ENCODE measurements around the gene WWP2.
"Not testable (repeated sequence)": the region's sequence is repeated elsewhere in the genome, so short reads cannot be mapped to it uniquely, and the experiment has no call there.

Gene WWP2

DNA sequence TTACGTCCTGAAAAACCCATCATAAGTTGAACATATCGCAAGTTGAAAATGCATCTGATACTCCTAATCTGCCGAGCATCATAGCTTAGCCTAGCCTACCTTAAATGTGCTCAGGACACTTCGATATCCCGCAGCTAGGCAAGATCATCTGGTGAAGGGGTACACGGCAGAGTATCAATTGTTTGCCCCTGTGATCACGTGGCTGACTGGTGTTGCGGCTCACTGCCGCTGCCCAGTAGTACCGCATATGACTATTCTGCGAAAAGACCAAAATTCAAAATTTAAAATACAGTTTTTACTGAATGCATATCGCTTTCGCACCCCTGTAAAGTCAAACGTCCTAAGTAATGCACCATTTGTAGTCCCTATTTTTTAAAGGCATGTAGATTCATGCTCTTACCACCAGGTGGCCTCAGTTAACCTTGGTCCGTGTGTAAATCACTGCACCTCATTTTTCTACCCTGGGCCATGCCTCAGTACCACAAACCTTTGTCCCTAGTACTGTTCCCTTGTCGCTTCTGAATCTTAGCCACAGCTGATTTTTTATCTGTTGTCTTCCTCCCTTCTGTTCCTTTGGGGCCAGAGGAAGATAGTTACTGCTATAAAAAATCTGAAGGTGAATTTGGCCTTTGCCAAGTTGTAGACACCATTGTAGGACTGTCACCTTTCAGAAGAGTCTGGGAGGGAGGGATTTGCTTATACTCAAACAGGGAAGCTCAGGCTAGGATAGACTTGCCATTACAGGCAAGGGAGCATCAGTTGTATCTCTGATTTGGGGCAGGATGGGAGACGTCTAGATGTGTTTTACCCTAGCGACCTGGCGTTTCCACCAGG, 34.4 kb downstream of the WWP2 start:
- DNase-seq (ENCODE audit: low read depth) = no peak

DNA sequence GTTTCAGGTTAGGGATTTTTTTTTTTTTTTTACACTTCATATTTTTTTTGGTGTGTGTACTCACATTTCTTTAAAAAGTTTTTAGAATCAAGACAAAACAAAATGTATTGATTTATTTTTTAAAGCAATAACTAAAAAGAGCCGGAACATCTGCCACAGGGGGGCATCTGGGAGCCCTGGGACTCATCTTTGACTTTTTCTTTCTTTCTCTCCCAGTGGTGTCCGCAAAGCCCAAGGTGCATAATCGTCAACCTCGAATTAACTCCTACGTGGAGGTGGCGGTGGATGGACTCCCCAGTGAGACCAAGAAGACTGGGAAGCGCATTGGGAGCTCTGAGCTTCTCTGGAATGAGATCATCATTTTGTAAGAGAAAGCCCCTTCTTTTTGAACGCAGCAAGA, 36.3 kb downstream of the WWP2 start:
- no peak for DNase-seq (ENCODE audit: low read depth)

GRCh38 chr16:69799611-69800031, 37.5 kb downstream of the WWP2 start:
- no peak for DNase-seq (ENCODE audit: low read depth)

DNA sequence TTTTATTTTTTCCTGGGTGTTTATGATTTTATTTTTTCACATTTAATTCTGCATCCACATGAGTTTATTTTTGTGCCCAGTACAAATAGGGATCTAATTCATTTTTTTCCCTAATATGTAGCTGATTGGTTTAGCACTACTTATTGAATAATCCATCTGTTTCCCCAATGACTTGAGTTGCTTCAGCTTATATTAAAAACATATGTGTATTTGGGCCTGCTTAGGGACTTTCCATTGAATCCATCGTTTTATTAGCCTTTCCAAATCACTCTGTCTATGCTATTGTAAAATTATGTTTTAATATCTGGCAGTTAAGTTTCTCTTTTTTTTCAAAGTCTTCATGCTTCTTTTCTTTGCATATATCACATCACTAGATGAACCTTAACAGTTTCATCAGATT, 42.2 kb downstream of the WWP2 start:
- no peak for DNase-seq (ENCODE audit: low read depth)

DNA sequence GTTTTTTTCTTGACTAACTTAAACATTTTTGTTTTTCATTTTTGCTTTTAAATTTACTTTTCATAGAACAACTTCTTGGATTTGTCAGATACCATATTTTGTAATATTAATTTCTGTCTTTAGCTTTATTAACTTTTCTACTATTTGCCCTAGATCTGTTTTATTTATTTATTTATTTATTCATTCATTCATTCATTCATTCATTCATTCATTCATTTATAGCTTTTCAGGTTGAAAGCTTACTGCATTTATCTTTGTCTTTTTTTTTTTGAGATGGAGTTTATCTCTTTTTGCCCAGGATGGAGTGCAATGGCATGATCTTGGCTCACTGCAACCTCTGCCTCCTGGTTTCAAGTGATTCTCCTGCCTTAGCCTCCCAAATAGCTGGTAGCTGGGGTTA, 44.6 kb downstream of the WWP2 start:
- DNase-seq (ENCODE audit: low read depth) = not testable (repeated sequence)

DNA sequence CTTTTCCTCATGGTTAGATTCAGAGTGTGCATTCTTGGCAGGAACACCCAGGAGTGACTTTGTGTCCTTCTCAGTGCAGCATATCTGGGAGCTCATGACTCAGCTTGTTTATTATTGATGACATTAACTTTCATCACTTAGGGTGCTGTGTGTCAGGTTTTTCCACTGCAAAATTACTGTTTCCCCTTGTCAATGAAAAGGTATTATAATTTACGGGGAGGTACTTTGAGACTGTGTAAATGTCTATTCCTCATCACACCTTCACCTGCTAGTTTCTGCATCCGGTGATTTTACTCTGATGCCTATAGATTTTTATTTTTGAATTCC, 50.5 kb downstream of the WWP2 start:
- no peak for DNase-seq (ENCODE audit: low read depth)

DNA sequence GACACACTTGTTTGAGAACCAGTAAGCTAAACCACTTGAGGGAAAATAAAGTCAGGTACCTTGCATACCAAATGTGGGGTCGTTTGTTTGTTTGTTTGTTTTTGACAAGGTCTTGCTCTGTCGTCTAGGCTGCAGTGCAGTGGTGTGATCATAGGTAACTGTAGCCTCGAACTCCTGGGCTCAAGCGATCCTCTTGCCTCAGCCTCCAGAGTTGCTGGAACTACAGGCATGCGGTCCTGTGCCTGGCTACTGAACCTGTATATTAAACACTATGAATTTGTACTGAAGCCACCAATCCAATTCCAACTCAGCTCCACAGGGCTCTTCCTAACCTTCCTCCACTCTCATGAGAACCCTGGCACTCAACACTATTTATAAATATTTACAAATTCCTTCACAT, 51.9 kb downstream of the WWP2 start:
- no peak for DNase-seq (ENCODE audit: low read depth)

DNA sequence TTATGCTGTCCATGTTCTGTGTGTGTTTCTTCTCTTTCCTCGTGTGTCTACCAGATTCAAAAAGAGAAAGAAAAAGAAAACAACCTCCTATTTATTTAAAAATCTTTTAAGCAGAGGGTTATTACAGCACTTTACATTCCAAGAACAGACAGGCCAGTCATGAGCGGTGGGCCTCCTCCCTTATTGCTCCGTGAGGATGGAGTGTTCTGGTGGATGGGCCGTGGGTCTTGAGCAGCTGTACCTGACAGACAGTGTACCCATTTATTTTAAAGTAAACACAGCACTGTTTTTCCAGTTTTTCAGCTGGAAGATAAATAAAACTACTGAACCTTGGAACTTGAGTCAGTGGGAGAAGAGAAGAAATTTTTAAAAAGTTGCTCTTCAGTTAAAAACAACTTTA, 52.4 kb downstream of the WWP2 start:
- DNase-seq (ENCODE audit: low read depth) = no peak

- not testable (repeated sequence) for DNase-seq (ENCODE audit: low read depth)
These were observed 53.2 kb downstream of the WWP2 start for GRCh38 chr16:69815216-69815883.

DNA sequence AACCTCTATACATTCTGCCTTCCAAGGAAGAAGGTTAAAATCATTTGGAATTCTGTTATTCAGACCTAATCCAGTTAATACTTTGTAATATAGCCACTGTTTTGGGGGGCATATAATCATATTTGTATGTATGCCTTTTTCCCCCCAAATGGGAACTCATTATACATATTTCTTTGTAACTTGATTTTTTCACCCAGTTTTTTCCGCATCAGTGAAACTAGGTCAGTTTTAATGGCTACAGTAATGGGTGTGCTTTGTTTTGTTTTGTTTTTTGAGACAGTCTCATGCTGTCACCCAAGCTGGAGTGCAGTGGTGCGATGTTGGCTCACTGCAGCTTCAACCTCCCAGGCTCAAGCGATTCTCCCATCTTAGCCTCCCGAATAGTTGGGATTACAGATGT, 54.9 kb downstream of the WWP2 start:
- no peak for DNase-seq (ENCODE audit: low read depth)

GRCh38 chr16:69818891-69819545, 56.9 kb downstream of the WWP2 start:
- DNase-seq (ENCODE audit: low read depth) = no peak

- no peak for DNase-seq (ENCODE audit: low read depth)
These were observed 58.9 kb downstream of the WWP2 start for GRCh38 chr16:69820926-69821541.

DNA sequence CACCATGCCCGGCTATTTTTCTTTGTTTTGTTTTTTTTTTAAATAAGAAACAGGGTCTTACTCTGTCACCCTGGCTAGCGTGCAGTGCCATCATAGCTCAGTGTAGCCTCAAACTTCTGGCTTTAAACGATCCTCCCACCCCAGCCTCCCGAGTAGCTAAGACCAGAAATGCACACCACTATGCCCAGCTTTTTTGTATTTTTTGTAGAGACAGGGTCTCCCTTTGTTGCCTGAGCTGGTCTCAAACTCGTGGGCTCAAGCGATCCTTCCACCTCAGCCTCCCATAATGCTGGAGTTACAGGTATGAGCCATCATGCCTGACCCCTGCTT, 59.7 kb downstream of the WWP2 start:
- no peak for DNase-seq (ENCODE audit: low read depth)

DNA sequence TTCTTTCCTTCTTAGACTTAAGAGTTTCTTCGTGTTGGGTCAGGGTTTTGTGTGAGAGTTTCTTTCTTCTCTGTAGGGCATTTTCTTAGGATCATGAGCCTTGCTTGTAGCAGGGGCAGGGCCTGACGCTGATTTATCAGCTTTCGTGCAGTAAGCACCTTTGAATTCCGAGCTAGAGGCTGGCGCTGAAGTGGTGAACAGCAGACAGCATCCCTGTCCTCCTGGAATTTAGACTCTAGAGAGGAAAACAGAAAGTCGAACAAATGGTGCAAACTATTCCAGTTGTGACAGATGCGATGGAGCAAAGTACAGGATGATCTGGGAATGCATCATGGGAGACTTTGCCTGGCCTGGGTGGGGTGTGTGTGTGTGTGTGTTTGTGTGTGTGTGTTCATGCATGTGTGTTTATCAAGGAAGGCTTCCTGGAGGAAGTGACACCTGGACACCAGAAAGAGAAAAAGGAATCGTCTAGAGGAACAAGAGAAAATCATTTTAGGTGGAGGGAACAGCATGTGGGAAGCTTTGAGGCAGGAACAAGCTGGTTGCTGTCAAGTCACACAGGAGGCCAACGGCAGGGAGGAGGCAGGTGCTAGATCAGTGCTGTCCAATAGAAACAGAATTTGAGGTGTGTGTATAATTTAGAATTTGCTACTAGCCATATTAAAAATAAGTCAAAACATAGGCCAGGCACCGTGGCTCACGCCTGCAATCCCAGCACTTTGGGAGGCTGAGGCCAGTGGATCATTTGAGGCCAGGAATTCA, 60.2 kb downstream of the WWP2 start:
- no peak for DNase-seq (ENCODE audit: low read depth)

- no peak for DNase-seq (ENCODE audit: low read depth)
These were observed 61.9 kb downstream of the WWP2 start for GRCh38 chr16:69823831-69824563.

DNA sequence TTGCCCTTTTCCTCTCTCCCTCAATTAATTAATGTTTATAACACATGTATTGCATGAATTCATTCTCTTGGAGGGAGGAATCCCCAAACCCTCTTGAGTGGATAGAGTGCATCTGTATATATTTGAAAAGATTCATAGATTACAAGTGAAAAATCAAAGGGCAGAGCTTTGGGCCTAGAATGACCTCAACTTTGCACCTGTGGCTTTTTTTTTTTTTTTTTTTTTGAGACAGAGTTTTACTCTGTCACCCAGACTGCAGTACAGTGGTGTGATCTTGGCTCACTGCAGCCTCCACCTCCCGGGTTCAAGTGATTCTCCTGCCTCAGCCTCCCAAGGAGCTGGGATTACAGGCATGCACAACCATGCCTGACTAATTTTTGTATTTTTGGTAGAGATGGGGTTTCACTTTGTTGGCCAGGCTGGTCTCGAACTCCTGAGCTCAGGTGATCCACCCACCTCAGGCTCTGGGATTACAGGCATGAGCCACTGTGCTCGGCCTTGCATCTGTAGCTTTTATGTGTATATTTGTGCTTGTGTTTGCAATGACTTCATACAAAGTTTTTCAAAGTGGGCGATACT, 62.5 kb downstream of the WWP2 start:
- not testable (repeated sequence) for DNase-seq (ENCODE audit: low read depth)

GRCh38 chr16:69827524-69827923, 65.4 kb downstream of the WWP2 start:
- DNase-seq (ENCODE audit: low read depth) = no peak

DNA sequence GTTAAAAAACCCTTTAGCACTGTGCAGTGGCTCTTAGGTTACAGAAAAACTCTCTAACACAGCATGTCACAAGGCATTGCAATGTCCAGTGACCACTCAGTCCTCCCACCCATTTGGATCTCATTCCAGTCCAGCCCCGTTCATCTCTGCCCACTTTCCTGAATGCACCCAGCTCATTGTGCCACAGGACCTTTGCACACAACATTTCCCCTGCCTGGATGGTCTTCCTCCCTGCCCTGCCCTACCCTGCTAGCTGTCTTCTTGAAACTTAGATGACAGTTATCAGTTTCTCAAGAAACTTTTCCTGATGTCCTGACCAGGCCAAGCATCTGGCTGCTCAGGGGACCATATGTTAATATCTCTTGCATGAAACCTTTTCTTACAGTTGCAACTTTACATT, 67.2 kb downstream of the WWP2 start:
- no peak for DNase-seq (ENCODE audit: low read depth)

GRCh38 chr16:69830146-69830533, 68.0 kb downstream of the WWP2 start:
- DNase-seq (ENCODE audit: low read depth) = no peak

DNA sequence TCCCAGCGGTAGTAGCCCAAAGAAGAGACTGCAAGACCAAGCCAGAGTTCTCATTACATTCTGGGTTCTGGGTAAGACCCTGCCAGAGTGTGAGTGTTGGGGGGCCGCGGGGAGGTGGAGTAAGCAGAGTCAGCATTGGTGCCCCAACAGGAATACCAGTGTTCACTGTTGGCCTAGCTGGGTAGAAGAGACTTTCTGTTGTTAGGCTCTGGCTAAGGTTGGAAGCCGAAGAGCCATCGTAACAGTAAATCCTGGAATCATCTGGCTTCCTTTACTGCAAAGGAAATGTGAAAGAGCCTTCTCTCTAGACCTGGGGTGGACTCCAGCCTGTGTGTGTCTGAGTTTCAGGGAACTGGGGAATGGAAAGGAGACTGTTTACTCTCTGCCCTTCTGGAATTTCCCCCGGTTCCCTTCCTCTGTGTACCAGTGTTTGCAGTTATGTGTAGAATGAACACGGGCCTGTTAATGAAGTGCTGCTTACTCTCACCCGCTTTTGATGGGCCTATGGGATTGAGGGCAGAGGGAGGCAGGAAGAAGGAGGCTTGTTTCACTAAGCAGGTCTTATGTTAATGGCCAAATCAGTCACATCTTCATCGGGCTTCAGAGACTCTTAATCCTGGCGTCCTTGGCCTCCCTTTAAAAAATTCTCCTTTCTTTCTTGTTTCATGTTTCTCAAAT, 68.5 kb downstream of the WWP2 start:
- DNase-seq (ENCODE audit: low read depth) = no peak
